ENCODE measurements around the gene HLA-G. TPM values are rescaled to one million over a fixed set of nuclear protein-coding genes. Genes with fewer than 3 reads are reported as not detected.
A peak's percentile ranks its signal among the peaks of the same experiment; 100 is the strongest.

The HLA-G gene
- total RNA-seq, 1 experiment from 2014 or later, result 0.50 TPM

DNA sequence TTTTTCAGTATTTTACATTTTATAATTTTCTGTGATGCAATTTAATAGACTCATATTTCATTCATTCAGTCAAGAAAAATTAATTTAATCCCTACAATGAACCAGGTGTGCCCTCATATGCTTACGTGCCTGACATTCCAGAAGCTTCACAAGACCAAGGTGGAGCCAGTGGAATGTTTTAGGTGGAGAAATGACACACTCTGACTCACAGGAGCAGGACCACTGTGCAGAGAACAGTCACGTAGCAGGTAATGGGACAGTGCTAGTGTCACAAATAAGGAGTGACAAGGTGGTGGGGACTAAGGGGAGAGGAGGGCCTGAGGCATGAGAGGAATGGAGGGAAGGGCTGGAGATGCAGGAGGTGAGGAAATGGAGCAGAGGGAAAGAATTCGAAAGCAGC, 37.0 kb upstream of the HLA-G start:
- DNase-seq, result peak; percentile 76 to 98
- H3K27me3 ChIP-seq (ENCODE audit: insufficient read depth, low read depth), result no peaks in the 10 kb centered on the region
- ChIA-PET POLR2A (ENCODE audit: unreplicated experiment) (interaction anchor here (0.6 kb wide), 1 partner anchor 42 kb away, joined by 3 read pairs; no protein-coding TSS in a partner anchor), CTCF (interaction anchor here (1.0 to 1.2 kb wide), 2 partner anchors 41 to 44 kb away, joined by 3 read pairs; no protein-coding TSS in a partner anchor)
- peak overlapping the region; percentile 89 for H3K27ac ChIP-seq
- no peaks in the 10 kb centered on the region; the same call in 1 of the 2 replicates for H3K9me3 ChIP-seq (ENCODE audit: insufficient read depth, low read depth)
- no peaks in the 10 kb centered on the region; the same call in 1 of the 2 replicates for H3K36me3 ChIP-seq (ENCODE audit: low read depth)
- intact Hi-C loops (cut with micrococcal nuclease; ENCODE audit: unreplicated experiment), result loop anchor here (1.0 to 2.0 kb wide), 3 partner anchors 28 to 140 kb away; no protein-coding TSS in a partner anchor
- BruUV-seq (replicated peaks), result no TSS peak
- peak overlapping the region; percentile 91 for H3K4me2 ChIP-seq
- TF ChIP-seq, protein P1, sequence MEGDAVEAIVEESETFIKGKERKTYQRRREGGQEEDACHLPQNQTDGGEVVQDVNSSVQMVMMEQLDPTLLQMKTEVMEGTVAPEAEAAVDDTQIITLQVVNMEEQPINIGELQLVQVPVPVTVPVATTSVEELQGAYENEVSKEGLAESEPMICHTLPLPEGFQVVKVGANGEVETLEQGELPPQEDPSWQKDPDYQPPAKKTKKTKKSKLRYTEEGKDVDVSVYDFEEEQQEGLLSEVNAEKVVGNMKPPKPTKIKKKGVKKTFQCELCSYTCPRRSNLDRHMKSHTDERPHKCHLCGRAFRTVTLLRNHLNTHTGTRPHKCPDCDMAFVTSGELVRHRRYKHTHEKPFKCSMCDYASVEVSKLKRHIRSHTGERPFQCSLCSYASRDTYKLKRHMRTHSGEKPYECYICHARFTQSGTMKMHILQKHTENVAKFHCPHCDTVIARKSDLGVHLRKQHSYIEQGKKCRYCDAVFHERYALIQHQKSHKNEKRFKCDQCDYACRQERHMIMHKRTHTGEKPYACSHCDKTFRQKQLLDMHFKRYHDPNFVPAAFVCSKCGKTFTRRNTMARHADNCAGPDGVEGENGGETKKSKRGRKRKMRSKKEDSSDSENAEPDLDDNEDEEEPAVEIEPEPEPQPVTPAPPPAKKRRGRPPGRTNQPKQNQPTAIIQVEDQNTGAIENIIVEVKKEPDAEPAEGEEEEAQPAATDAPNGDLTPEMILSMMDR (conservative IDR thresholded peaks at IDR 0.05), result no peak
- TF ChIP-seq EZH2 (IDR thresholded peaks at IDR 0.05; ENCODE audit: low read depth), result no peak
- H3K4me3 ChIP-seq, result peak overlapping the region; percentile 75; the same call in 1 of the 2 replicates
- H3K79me2 ChIP-seq (ENCODE audit: low read depth), result peaks cover 14% of the 10 kb centered on the region
- no peaks in the 10 kb centered on the region for H4K20me1 ChIP-seq (ENCODE audit: insufficient read depth)
- no peaks in the 10 kb centered on the region for H3K9me2 ChIP-seq (ENCODE audit: insufficient read depth)
- H3F3A ChIP-seq (ENCODE audit: insufficient read depth, low read depth), result peaks cover 17% of the 10 kb centered on the region
- H2AFZ ChIP-seq, result no peak overlapping the region
- H3K4me1 ChIP-seq (replicated peaks; ENCODE audit: insufficient read depth), result peaks cover 18% of the 10 kb centered on the region

- Histone ChIP-seq H3K36me3 (ENCODE audit: low read depth) (no peaks in the 10 kb centered on the region; the same call in 1 of the 2 replicates), H3K27me3 (ENCODE audit: insufficient read depth, low read depth) (no peaks in the 10 kb centered on the region), H3K4me1 (replicated peaks; ENCODE audit: insufficient read depth) (peaks cover 18% of the 10 kb centered on the region), H3K9me3 (ENCODE audit: insufficient read depth, low read depth) (no peaks in the 10 kb centered on the region; the same call in 1 of the 2 replicates), H3K27ac (peak overlapping the region; percentile 89), H3K9me2 (ENCODE audit: insufficient read depth) (no peaks in the 10 kb centered on the region), H3K4me2 (peak overlapping the region; percentile 91), H2AFZ (peak overlapping the region; percentile 86; the same call in 1 of the 2 replicates), H3F3A (ENCODE audit: insufficient read depth, low read depth) (peaks cover 17% of the 10 kb centered on the region), H3K79me2 (ENCODE audit: low read depth) (peaks cover 14% of the 10 kb centered on the region), H4K20me1 (ENCODE audit: insufficient read depth) (no peaks in the 10 kb centered on the region), H3K4me3 (peak overlapping the region; percentile 75)
- intact Hi-C loops (cut with micrococcal nuclease; ENCODE audit: unreplicated experiment), result loop anchor here (2.0 kb wide), 1 partner anchor 28 kb away; no protein-coding TSS in a partner anchor
- BruUV-seq (replicated peaks), result TSS peak; percentile 78
- TF ChIP-seq EZH2 (IDR thresholded peaks at IDR 0.05; ENCODE audit: low read depth), result no peak
- TF ChIP-seq, protein P1 (conservative IDR thresholded peaks at IDR 0.05), result no peak
- peak in 1 of 2 experiments; percentile 60 for DNase-seq
- CTCF ChIA-PET, result interaction anchor here (0.7 to 1.2 kb wide), 4 partner anchors 38 to 607 kb away, joined by 3 to 4 read pairs (median 4); no protein-coding TSS in a partner anchor
- POLR2A ChIA-PET (ENCODE audit: unreplicated experiment), result interaction anchor here (0.6 kb wide), 1 partner anchor 42 kb away, joined by 3 read pairs; no protein-coding TSS in a partner anchor
Measured at GRCh38 chr6:29791162-29791561, 36.5 kb upstream of the HLA-G start.

GRCh38 chr6:29791786-29792122, 35.9 kb upstream of the HLA-G start:
- peak in 1 of 2 experiments; percentile 25 for DNase-seq
- peak overlapping the region; percentile 75 for H3K4me3 ChIP-seq
- peaks cover 24% of the 10 kb centered on the region for H3K4me1 ChIP-seq (replicated peaks; ENCODE audit: insufficient read depth)
- CTCF ChIA-PET, result interaction anchor here (0.7 to 1.0 kb wide), 3 partner anchors 39 to 607 kb away, joined by 3 to 4 read pairs (median 4); no protein-coding TSS in a partner anchor
- H3F3A ChIP-seq (ENCODE audit: insufficient read depth, low read depth), result peaks cover 17% of the 10 kb centered on the region
- H3K27ac ChIP-seq, result peak overlapping the region; percentile 89
- H3K36me3 ChIP-seq (ENCODE audit: low read depth), result no peaks in the 10 kb centered on the region; the same call in 1 of the 2 replicates
- H3K27me3 ChIP-seq (ENCODE audit: insufficient read depth, low read depth), result no peaks in the 10 kb centered on the region
- H3K9me2 ChIP-seq (ENCODE audit: insufficient read depth), result no peaks in the 10 kb centered on the region
- H4K20me1 ChIP-seq (ENCODE audit: insufficient read depth), result no peaks in the 10 kb centered on the region
- TF ChIP-seq, protein P1 (conservative IDR thresholded peaks at IDR 0.05), result no peak
- no peak for TF ChIP-seq EZH2 (IDR thresholded peaks at IDR 0.05; ENCODE audit: low read depth)
- peak overlapping the region; percentile 86 for H2AFZ ChIP-seq
- TSS peak; percentile 78 for BruUV-seq (replicated peaks)
- intact Hi-C loops (cut with micrococcal nuclease; ENCODE audit: unreplicated experiment), result loop anchor here (2.0 kb wide), 2 partner anchors 29 to 53 kb away; no protein-coding TSS in a partner anchor
- no peaks in the 10 kb centered on the region; the same call in 1 of the 2 replicates for H3K9me3 ChIP-seq (ENCODE audit: insufficient read depth, low read depth)
- peak overlapping the region; percentile 91 for H3K4me2 ChIP-seq
- POLR2A ChIA-PET (ENCODE audit: unreplicated experiment), result no interaction called here
- H3K79me2 ChIP-seq (ENCODE audit: low read depth), result peaks cover 14% of the 10 kb centered on the region
